OCI-LY1 (cell line): ENCODE data around the gene TMEM19.

Source experiments
- CTCF ChIP-seq: fragments of 200-600 bp; sonication (generic), shearing (Covaris generic); IDR thresholded peaks from 2 replicates; pipeline ENCODE4 v1.5.1; 2017; ENCODE audit warnings: mild to moderate bottlenecking, antibody characterized with exemption, low read length, moderate library complexity, mixed read lengths
- EZH2 ChIP-seq: fragments of 200-600 bp; sonication (generic), shearing (Covaris generic); IDR thresholded peaks from 2 replicates; pipeline ENCODE4 v1.8.0; 2017; ENCODE audit warnings: borderline replicate concordance, mixed run types, mild to moderate bottlenecking, antibody characterized with exemption, low read length, moderate library complexity, mixed read lengths

DNA sequence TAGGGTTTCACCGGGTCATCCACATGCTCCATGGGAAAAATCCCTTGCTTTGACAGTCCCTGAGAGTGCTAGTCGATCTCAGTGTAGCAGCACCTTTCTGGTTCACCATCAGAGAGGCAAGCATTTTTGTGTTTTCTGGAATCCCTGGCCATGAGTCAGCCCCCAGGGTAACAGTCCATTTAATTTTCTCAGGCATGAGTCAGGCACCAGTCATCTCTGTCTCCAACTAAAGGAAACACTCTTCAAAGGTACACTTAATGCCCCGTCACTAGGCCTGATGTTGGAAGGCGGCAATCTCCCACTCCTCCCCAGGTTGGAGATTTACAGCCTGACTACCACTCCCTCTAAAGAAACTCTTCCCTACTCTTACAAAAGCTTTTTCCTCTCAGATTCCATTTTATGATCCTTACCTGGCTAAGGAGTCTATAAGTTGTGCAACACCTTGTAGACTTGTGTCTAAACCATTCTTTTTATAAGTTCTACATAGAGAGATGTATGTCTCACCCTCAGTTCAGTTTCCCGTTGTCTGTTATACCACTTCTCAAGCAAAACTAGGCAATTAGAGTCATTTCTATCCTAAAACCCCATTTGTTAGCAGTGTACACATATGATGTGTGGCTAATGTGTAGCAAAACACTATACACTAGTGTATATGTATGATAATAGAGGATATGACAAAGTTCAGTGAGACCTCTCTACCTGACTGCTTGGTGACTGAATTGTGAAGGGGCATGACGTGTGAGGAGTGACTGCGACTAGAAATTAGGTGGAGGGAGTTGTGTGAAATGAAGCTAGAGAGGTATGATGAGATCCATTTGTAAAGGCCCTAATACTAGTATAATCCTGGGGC, 24.6 kb downstream of the TMEM19 start:
- no peak for TF ChIP-seq CTCF
- no peak for TF ChIP-seq EZH2
